A673 (cell line): ENCODE measurements around the gene NCBP3. TPM values are rescaled to one million over a fixed set of nuclear protein-coding genes. Genes with fewer than 3 reads are reported as not detected.

ENCODE experiments used
- BruUV-seq: library from RNA; stranded (reverse); fragments of 400-500 nt; replicated peaks from 2 replicates; lab custom pipeline; 2021; lab: Mats Ljungman, UMichigan
- CTCF ChIA-PET: fragments of 300-600 bp; sonication (Branson Sonifier 250); formaldehyde crosslinking; loops from one replicate; lab custom pipeline; 2022; ENCODE audit warnings: antibody characterized with exemption; lab: Charles Lee
- POLR2A ChIA-PET: fragments of 300-600 bp; sonication (Branson Sonifier 250); formaldehyde crosslinking; loops from one replicate; lab custom pipeline; 2022; ENCODE audit warnings: antibody characterized with exemption; ENCODE audit not compliant: low non-redundant PET; lab: Charles Lee
- DNase-seq: peaks from one replicate; pipeline ENCODE4 v3.0.0-alpha.2; 2015; ENCODE audit warnings: low spot score
- H3K27ac ChIP-seq: fragments of 200-600 bp; sonication (generic); 2 replicates; pipeline ENCODE4 v1.5.1; 2016; ENCODE audit warnings: mixed run types, low read depth, mild to moderate bottlenecking, mixed read lengths, antibody characterized with exemption, low read length; ENCODE audit not compliant: poor library complexity, severe bottlenecking
- H3K27me3 ChIP-seq: fragments of 200-600 bp; sonication (generic); replicated peaks from 2 replicates; pipeline ENCODE4 v1.6.1; 2017; ENCODE audit warnings: mixed run types, low read depth, mild to moderate bottlenecking, mixed read lengths, antibody characterized with exemption, low read length; ENCODE audit not compliant: insufficient read depth, poor library complexity
- H3K36me3 ChIP-seq: fragments of 200-600 bp; sonication (generic); 2 replicates; pipeline ENCODE4 v1.6.1; 2016; ENCODE audit warnings: mixed run types, mild to moderate bottlenecking, mixed read lengths, antibody characterized with exemption, low read length; ENCODE audit not compliant: insufficient read depth, poor library complexity, severe bottlenecking
- H3K4me1 ChIP-seq: fragments of 200-600 bp; sonication (generic); 2 replicates; pipeline ENCODE4 v1.6.1; 2017; ENCODE audit warnings: mixed run types, mild to moderate bottlenecking, mixed read lengths, antibody characterized with exemption, low read length; ENCODE audit not compliant: insufficient read depth, poor library complexity, severe bottlenecking
- H3K4me3 ChIP-seq: fragments of 200-600 bp; sonication (generic); 2 replicates; pipeline ENCODE4 v1.5.1; 2016; ENCODE audit warnings: low read depth, mixed run types, mild to moderate bottlenecking, mixed read lengths, low read length; ENCODE audit not compliant: poor library complexity, severe bottlenecking
- H3K9me3 ChIP-seq: fragments of 200-600 bp; sonication (generic); 2 replicates; pipeline ENCODE4 v1.6.1; 2016; ENCODE audit warnings: mixed run types, low read depth, mild to moderate bottlenecking, mixed read lengths, antibody characterized with exemption, low read length; ENCODE audit not compliant: poor library complexity, severe bottlenecking
- EZH2 ChIP-seq: fragments of 200-600 bp; sonication (generic); IDR thresholded peaks from 2 replicates; pipeline ENCODE4 v1.6.1; 2017; ENCODE audit warnings: borderline replicate concordance, low read depth, mild to moderate bottlenecking, mixed read lengths, antibody characterized with exemption, low read length; ENCODE audit not compliant: poor library complexity, severe bottlenecking
- intact Hi-C: fragments of 100-400 bp; cut with micrococcal nuclease; formaldehyde crosslinking; loops from one replicate; pipeline ENCODE4 v1.10.0; 2022; ENCODE audit not compliant: unreplicated experiment
- total RNA-seq: library from RNA; stranded (reverse); gene quantifications from 2 replicates; pipeline ENCODE4 v1.2.3, GENCODE V29; 2021
- TF ChIP-seq, protein P1 (sequence below): fragments of 300-800, 200-600 bp; sonication (generic); conservative IDR thresholded peaks from 2 replicates; pipeline ENCODE4 v1.5.1; 2017; ENCODE audit warnings: low read depth, mild to moderate bottlenecking, antibody characterized with exemption, low read length, moderate library complexity, mixed read lengths

The NCBP3 gene
- total RNA-seq, 1 experiment from 2014 or later = 59.9 TPM

GRCh38 chr17:3765981-3766380 lies 80.1 kb downstream of the NCBP3 start:
- Histone ChIP-seq H3K36me3 (no peaks in the 10 kb centered on the region), H3K27ac (no peak overlapping the region), H3K27me3 (no peaks in the 10 kb centered on the region), H3K9me3 (no peaks in the 10 kb centered on the region), H3K4me1 (no peaks in the 10 kb centered on the region), H3K4me3 (no peak overlapping the region)
- ChIA-PET CTCF (interaction anchor here (1.0 kb wide), 1 partner anchor 28 kb away, joined by 5 read pairs; no protein-coding TSS in a partner anchor), POLR2A (no interaction called here)
- BruUV-seq = no TSS peak
- intact Hi-C loops = no loop called here
- no peak for DNase-seq
- TF ChIP-seq EZH2 = no peak
- TF ChIP-seq, protein P1, sequence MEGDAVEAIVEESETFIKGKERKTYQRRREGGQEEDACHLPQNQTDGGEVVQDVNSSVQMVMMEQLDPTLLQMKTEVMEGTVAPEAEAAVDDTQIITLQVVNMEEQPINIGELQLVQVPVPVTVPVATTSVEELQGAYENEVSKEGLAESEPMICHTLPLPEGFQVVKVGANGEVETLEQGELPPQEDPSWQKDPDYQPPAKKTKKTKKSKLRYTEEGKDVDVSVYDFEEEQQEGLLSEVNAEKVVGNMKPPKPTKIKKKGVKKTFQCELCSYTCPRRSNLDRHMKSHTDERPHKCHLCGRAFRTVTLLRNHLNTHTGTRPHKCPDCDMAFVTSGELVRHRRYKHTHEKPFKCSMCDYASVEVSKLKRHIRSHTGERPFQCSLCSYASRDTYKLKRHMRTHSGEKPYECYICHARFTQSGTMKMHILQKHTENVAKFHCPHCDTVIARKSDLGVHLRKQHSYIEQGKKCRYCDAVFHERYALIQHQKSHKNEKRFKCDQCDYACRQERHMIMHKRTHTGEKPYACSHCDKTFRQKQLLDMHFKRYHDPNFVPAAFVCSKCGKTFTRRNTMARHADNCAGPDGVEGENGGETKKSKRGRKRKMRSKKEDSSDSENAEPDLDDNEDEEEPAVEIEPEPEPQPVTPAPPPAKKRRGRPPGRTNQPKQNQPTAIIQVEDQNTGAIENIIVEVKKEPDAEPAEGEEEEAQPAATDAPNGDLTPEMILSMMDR = no peak

GRCh38 chr17:3763777-3764170 lies 82.3 kb downstream of the NCBP3 start:
- no TSS peak for BruUV-seq
- Histone ChIP-seq H3K4me3 (no peak overlapping the region), H3K9me3 (no peaks in the 10 kb centered on the region), H3K36me3 (no peaks in the 10 kb centered on the region), H3K27ac (no peak overlapping the region), H3K4me1 (no peaks in the 10 kb centered on the region), H3K27me3 (no peaks in the 10 kb centered on the region)
- ChIA-PET POLR2A (no interaction called here), CTCF (no interaction called here)
- intact Hi-C loops = no loop called here
- TF ChIP-seq, protein P1 = no peak
- TF ChIP-seq EZH2 = no peak
- DNase-seq = no peak

- POLR2A ChIA-PET = no interaction called here
- no peaks in the 10 kb centered on the region for H3K4me1 ChIP-seq
- H3K27ac ChIP-seq = no peak overlapping the region
These were observed 82.9 kb downstream of the NCBP3 start for GRCh38 chr17:3762922-3763776.

More at GRCh38 chr17:3762922-3763776, 82.9 kb downstream of the NCBP3 start:
- Histone ChIP-seq H3K9me3 (no peaks in the 10 kb centered on the region), H3K36me3 (no peaks in the 10 kb centered on the region), H3K27me3 (no peaks in the 10 kb centered on the region), H3K4me3 (no peak overlapping the region)
- CTCF ChIA-PET = no interaction called here
- intact Hi-C loops = no loop called here
- no TSS peak for BruUV-seq
- no peak for TF ChIP-seq EZH2
- TF ChIP-seq, protein P1 = no peak
- DNase-seq = no peak
